ENCODE results near the gene HSD17B3.
"Not testable (repeated sequence)": the region's sequence is repeated elsewhere in the genome, so short reads cannot be mapped to it uniquely, and the experiment has no call there.

HSD17B3 gene

GRCh38 chr9:96193236-96193755 lies 108.7 kb downstream of the HSD17B3 start:
- DNase-seq (ENCODE audit: low spot score): no peak

GRCh38 chr9:96192710-96193109 lies 109.3 kb downstream of the HSD17B3 start:
- no peak for DNase-seq (ENCODE audit: low spot score)

- DNase-seq (ENCODE audit: low spot score): no peak
These were observed 112.0 kb downstream of the HSD17B3 start for GRCh38 chr9:96189995-96190394.

- not testable (repeated sequence) for DNase-seq (ENCODE audit: low spot score)
These were observed 112.4 kb downstream of the HSD17B3 start for GRCh38 chr9:96189581-96189980.

- no peak for DNase-seq (ENCODE audit: low spot score)
These were observed 113.4 kb downstream of the HSD17B3 start for GRCh38 chr9:96188571-96188970.

GRCh38 chr9:96187151-96187555 lies 114.8 kb downstream of the HSD17B3 start:
- no peak for DNase-seq (ENCODE audit: low spot score)

- DNase-seq (ENCODE audit: low spot score): no peak
These were observed 115.4 kb downstream of the HSD17B3 start for GRCh38 chr9:96186591-96187011.

- no peak for DNase-seq (ENCODE audit: low spot score)
These were observed 116.3 kb downstream of the HSD17B3 start for GRCh38 chr9:96185518-96186156.

Data from D341Med (cell line).